CD4-positive, alpha-beta T cell treated with Interferon gamma for 1 hour (primary cell): ENCODE results near the gene ZNF530.
A peak's percentile ranks its signal among the peaks of the same experiment; 100 is the strongest.

Experiments used
- DNase-seq: peaks from one replicate; pipeline ENCODE4 v3.0.0-alpha.2; 2020

ZNF530 gene

GRCh38 chr19:57599761-57600383 is at the start of gene ZNF530:
ZNF530 (plus strand) TSS chr19:57599885; CDS start chr19:57604346, 4,461 bp downstream.
- peak; percentile 86 for DNase-seq

DNA sequence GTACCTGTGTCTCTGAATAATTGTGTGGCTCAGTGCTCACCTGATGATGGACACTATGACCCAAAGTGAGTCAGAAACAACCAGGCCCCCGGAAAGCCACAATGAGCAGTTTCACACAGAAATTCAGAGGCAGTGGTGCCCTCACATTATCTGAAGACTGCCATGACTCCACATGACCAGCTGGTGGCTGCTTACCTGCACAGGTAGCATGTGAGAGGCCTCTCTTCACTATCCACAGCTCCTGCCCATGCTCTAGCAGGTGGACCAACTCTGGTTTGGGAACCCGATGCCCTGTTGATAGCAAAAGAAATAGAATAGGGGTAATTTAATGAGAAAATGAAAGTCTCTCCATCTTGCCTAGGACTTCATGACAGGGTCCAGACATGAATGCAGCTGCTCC is 47.3 kb upstream of the ZNF530 start:
- DNase-seq, result no peak

DNA sequence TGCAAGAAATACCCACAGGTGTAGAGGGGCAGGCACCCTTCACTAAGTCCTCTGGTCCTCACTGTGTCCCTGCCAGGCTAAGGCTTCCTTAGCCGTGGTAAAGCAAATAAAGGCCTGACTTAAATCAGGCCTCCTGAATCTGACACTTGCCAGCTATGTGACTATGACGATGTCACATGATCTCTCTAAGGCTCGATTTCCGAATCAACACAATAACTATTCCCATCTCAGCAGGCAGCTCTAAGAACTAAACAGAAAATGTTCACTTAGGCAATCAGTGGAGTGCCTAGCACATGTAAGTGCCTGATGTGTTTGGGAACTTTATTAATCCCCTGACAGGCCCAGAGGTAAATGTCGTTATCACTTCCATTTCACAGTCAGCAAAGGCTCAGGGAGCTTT is 42.0 kb upstream of the ZNF530 start:
- no peak for DNase-seq

- no peak for DNase-seq
Measured at GRCh38 chr19:57558525-57558924, 41.2 kb upstream of the ZNF530 start.

GRCh38 chr19:57559008-57559403 is 40.7 kb upstream of the ZNF530 start:
- no peak for DNase-seq

DNA sequence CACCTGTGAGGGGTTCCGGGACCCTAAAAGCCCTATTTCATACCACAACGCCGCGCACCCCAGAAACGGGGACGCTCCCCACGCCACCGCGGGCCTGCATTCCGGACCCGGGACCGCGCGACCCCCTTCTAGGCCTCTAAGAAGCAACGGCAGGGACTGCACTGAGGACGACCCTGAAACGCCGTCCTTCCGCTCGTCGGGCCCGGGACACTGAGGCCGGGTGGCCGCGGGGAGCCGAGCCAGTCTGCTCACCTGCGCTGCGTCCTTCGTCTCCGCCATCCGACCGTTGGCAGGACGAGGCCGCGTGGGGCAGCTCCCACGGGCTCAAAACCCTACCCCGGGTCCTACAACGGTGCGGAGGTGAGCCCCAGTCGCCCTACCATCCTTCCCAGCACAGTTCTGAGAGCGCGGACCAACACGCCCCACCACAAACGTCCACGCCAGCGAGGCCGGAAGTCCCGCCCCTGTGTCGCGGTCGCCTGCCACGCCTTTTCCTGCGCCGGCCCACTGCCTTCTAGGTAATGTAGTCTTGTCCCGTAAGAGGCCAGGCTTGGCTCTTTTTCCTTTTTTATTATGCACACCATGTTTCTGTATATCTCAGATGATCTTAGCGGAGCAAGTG is 40.2 kb upstream of the ZNF530 start, which contains the start of gene ZNF550:
Gene ZNF550 (minus strand): TSS at position 460 of the 622 bp plus-strand sequence. CDS start 181 bp downstream, at position 279.
- peak; percentile 86 for DNase-seq

DNA sequence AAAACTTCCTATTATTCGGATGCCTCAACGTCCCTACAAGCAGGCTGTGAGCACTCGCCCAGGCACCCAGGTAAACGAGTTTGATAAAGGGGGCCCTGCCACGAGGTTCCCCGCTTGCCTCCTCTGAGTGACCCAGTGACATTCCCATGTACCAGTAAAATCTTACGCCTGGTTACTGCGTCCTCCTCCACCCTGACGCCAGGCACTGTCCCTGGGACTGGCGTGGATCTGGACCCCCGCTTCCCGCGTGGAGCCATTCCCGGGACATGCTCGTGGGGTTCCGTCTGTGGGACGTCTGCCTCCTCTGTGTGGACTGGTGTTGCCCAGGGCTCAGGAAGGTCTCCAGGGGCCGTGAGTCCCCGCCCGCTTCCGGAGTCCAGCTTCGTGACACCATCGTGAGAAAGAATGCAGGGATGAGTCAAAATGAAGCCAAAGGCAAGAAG is 39.6 kb upstream of the ZNF530 start:
- DNase-seq, result no peak

DNA sequence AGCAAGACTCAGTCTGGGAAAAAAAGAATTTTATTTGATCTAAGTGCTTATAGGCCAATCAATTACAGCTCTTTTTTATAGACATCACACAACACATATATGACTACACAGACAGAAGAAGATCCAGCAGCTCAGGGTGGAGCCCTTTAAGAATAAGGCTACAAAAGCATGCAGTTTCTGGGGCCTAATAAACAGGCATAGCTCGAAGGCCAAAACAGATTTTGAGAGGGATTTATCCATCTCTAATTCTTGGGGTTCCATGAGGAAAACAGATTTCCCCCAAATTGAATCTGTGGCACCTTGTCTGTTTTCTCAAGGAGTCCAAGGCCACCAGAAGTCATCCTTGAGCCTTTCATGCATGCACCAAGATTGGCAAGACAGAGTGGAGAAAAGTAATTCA is 36.1 kb upstream of the ZNF530 start:
- DNase-seq, result no peak

GRCh38 chr19:57566396-57567265 is 33.1 kb upstream of the ZNF530 start:
- no peak for DNase-seq

- no peak for DNase-seq
Measured at GRCh38 chr19:57570707-57571106, 29.0 kb upstream of the ZNF530 start.

DNA sequence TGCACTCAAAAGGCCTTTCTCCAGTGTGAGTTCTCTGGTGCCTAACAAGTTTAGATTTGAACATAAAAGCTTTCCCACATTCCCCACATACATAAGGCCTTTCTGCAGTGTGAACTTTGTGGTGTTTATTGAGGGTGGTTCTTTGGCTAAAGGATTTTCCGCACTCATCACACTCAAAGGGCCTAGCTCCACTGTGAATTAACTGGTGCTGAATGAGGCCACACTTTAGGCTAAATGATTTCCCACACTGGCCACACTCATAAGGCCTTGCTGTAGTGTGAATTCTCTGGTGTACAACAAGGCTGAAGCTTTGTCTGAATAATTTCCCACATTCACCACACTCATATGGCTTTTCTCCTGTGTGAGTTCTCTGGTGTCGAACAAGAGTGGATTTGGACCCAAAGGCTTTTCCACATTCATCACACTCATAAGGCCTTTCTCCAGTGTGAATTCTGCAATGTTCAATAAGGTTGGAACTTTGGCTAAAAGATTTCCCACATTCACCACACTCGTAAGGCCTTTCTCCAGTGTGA is 27.2 kb upstream of the ZNF530 start:
- DNase-seq, result no peak

GRCh38 chr19:57576661-57577060 is 23.0 kb upstream of the ZNF530 start:
- DNase-seq, result no peak

DNA sequence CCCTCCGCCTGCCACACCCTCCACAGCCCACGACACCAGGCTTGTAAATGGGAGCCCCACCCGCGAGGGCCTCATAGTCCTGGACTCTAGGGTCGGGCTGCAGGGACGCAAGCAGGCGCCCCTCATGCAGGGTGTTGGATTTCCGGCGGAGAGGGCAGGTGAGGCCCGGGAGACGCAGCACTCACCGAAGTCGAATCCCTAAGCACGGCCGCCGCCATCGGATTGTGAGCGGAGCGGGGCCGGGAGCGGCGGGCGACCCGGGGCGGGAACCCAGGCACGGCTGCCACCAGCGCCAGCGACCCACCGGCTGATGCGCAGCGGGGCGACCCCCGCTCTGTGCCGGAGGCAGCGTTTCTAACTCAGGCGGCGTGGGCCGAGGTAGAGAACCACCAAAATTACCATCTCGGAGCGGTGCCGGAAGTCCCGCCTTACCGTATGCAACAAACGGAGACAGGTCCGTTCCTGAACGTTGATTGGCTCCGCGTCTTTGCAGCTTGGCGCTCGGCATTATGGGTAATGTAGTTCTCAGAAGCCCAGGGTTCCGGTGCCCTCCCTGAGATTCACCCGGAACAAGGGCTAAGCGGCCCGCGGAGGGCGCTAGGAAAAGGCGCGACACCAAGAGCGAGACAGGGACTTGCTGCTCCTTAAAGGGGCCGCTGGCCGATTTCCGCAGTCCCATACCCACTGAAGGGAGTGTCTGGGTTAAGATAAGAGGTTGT is 21.0 kb upstream of the ZNF530 start, which contains the start of gene ZNF416:
Gene ZNF416 (minus strand): TSS at position 425 of the 719 bp plus-strand sequence. CDS start 207 bp downstream, at position 218.
- DNase-seq, result peak; percentile 98

GRCh38 chr19:57583104-57583520 is 16.6 kb upstream of the ZNF530 start:
- DNase-seq, result no peak

DNA sequence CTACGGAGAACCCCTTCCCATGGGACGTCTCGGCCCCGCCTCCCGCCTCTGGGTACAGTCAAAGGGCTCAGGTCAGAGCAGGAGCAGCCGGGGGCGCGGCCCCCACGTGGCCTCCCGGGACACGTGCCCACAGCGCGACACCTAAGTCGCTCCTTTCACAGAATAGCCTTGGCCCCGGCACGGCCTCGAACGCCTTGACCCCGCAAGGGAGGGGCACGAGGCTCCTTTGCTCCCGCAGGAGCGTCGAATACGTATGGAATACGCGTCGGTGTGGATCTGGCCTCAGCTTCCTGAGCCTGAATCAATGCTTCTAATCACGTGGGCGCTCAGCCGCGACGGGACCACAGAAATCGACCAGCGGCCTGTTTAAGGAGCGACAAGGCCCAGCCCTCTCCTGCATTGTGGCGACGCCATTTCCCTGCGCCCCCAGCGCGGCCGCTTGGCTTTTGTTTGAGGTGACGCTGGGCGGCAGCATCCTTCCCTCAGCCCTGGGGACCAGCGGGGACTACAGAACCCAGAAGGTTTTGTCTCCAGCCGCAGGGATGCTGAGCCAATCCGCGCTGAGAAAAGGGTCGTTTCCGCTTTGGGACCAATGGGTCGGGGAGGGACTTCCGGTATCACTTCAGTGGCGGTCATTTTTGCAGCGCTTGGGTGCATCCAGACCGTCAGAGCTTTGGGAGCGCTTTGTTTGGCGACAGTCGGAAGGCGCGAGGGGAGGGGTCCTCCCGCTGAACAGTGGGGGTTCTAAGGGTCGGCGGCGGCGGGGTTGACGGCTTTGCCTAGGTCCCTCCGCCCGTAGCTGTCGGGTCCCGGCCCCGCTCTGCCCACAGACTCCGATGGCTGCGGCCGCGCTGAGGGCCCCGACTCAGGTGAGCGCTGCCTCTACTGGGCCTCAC is 15.9 kb upstream of the ZNF530 start, which contains the start of gene ZIK1:
Gene ZIK1 (plus strand): TSS at position 625 of the 896 bp plus-strand sequence. CDS start 212 bp downstream, at position 837.
- peak; percentile 93 for DNase-seq

- no peak for DNase-seq
Measured at GRCh38 chr19:57587529-57587928, 12.2 kb upstream of the ZNF530 start.

DNA sequence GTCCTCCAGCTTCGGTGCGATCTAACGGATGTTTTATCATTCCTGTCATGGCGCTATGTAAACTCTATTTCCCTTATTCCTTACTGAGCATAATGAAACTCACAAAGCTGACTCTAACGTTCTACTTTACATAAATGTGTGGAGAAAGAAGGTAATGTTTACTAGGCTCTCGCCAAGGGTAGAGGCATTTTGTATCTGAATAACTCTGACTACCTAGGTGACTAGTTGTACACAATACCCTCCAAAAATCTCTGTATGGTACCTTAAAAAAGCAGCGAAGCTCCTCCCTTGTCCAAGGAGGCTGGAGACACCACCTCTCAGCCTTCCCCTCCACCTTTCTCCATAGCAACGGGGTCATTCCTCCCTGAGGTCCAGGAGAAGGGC is 316 bp upstream of the ZNF530 start:
- no peak for DNase-seq

- DNase-seq, result no peak
Measured at GRCh38 chr19:57606931-57607330, 7.2 kb downstream of the ZNF530 start.

DNA sequence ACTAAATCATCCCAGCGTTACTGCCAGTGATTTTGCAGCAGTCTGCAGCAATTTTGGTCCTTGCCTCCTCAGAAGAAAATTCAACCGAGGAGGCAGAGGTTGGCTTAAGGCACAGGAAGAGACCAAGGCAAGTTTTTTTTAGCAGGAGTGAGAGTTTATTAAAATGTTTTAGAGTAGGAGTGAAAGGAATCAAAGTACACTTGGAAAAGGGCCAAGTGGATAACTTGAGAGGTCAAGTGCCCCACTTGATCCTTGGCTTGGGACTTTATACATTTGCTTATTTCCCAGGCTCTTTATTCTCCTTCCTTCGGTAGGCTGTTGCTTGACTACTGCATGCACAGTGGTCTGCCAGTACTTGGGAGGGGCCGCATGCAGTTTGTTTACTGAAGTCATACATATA is 11.4 kb downstream of the ZNF530 start:
- no peak for DNase-seq

- DNase-seq, result peak; percentile 91
Measured at GRCh38 chr19:57613941-57614743, 14.5 kb downstream of the ZNF530 start, which contains the start of gene ZNF134. ZNF134 (plus strand) TSS chr19:57614242; CDS start chr19:57619469, 5,227 bp downstream.
